Measurements from ENCODE around the gene MVP.
"Not testable (repeated sequence)": the region's sequence is repeated elsewhere in the genome, so short reads cannot be mapped to it uniquely, and the experiment has no call there.

The MVP gene

GRCh38 chr16:29876594-29877249, 56.5 kb downstream of the MVP start:
- DNase-seq: no peak

- no peak for DNase-seq
These were observed 57.2 kb downstream of the MVP start for GRCh38 chr16:29877266-29877961.

GRCh38 chr16:29878172-29878571, 57.9 kb downstream of the MVP start:
- no peak for DNase-seq

GRCh38 chr16:29881050-29881449, 60.8 kb downstream of the MVP start:
- DNase-seq: no peak

- no peak for DNase-seq
These were observed 63.7 kb downstream of the MVP start for GRCh38 chr16:29883987-29884386.

- DNase-seq: not testable (repeated sequence)
These were observed 69.1 kb downstream of the MVP start for GRCh38 chr16:29889372-29889771.

- DNase-seq: no peak
These were observed 71.5 kb downstream of the MVP start for GRCh38 chr16:29891525-29892457.

- no peak for DNase-seq
These were observed 72.2 kb downstream of the MVP start for GRCh38 chr16:29892458-29892813.

- DNase-seq: no peak
These were observed 73.3 kb downstream of the MVP start for GRCh38 chr16:29893553-29893952.

- DNase-seq: no peak
These were observed 74.1 kb downstream of the MVP start for GRCh38 chr16:29894352-29894751.

GRCh38 chr16:29896841-29897240, 76.6 kb downstream of the MVP start:
- DNase-seq: no peak

GRCh38 chr16:29897333-29897732, 77.1 kb downstream of the MVP start:
- DNase-seq: no peak
